Neural cell (in vitro differentiated cells): ENCODE measurements around the gene SLC25A3.

Experiments used
- EP300 ChIP-seq: fragments of 450-650 bp; conservative IDR thresholded peaks from 2 replicates; pipeline ENCODE4 v1.6.1; 2014; ENCODE audit warnings: antibody characterized with exemption, mild to moderate bottlenecking, moderate library complexity; ENCODE audit not compliant: poor library complexity, severe bottlenecking
- POLR2AphosphoS5 ChIP-seq: IDR thresholded peaks from 2 replicates; pipeline ENCODE4 v1.6.1; 2012
- TF ChIP-seq, protein P1 (sequence below): fragments of 450-650 bp; IDR thresholded peaks from 2 replicates; pipeline ENCODE4 v1.5.1; 2014; ENCODE audit warnings: antibody characterized with exemption, mild to moderate bottlenecking, moderate library complexity; ENCODE audit not compliant: poor library complexity, severe bottlenecking
- TF ChIP-seq, protein P2 (sequence below): IDR thresholded peaks from 2 replicates; pipeline ENCODE4 v1.6.1; 2012; ENCODE audit warnings: borderline replicate concordance

DNA sequence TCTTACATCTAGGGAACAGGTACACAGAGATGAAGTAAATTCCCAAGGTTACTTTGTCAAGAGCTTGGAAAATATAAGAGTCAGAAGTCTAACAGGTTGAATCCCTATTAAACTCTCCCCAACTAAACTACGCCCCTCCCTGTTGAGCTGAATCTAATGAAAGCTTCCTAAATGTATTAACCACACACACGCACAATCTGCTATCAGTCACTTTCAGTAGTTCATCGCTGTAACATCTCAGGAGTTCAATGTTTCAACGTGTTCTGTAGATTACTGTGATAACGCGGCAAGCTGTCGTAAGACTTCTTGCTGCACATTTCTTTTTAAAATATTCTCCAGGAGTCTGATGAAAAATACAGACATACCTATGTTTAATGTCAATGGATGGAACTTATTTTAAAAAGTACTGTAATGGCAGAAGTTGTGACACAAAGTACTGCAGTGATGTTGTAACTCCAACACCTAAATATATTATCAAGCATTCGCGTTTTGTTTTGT is 612 bp upstream of the SLC25A3 start:
- TF ChIP-seq, protein P1, sequence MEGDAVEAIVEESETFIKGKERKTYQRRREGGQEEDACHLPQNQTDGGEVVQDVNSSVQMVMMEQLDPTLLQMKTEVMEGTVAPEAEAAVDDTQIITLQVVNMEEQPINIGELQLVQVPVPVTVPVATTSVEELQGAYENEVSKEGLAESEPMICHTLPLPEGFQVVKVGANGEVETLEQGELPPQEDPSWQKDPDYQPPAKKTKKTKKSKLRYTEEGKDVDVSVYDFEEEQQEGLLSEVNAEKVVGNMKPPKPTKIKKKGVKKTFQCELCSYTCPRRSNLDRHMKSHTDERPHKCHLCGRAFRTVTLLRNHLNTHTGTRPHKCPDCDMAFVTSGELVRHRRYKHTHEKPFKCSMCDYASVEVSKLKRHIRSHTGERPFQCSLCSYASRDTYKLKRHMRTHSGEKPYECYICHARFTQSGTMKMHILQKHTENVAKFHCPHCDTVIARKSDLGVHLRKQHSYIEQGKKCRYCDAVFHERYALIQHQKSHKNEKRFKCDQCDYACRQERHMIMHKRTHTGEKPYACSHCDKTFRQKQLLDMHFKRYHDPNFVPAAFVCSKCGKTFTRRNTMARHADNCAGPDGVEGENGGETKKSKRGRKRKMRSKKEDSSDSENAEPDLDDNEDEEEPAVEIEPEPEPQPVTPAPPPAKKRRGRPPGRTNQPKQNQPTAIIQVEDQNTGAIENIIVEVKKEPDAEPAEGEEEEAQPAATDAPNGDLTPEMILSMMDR = no peak
- TF ChIP-seq, protein P2, sequence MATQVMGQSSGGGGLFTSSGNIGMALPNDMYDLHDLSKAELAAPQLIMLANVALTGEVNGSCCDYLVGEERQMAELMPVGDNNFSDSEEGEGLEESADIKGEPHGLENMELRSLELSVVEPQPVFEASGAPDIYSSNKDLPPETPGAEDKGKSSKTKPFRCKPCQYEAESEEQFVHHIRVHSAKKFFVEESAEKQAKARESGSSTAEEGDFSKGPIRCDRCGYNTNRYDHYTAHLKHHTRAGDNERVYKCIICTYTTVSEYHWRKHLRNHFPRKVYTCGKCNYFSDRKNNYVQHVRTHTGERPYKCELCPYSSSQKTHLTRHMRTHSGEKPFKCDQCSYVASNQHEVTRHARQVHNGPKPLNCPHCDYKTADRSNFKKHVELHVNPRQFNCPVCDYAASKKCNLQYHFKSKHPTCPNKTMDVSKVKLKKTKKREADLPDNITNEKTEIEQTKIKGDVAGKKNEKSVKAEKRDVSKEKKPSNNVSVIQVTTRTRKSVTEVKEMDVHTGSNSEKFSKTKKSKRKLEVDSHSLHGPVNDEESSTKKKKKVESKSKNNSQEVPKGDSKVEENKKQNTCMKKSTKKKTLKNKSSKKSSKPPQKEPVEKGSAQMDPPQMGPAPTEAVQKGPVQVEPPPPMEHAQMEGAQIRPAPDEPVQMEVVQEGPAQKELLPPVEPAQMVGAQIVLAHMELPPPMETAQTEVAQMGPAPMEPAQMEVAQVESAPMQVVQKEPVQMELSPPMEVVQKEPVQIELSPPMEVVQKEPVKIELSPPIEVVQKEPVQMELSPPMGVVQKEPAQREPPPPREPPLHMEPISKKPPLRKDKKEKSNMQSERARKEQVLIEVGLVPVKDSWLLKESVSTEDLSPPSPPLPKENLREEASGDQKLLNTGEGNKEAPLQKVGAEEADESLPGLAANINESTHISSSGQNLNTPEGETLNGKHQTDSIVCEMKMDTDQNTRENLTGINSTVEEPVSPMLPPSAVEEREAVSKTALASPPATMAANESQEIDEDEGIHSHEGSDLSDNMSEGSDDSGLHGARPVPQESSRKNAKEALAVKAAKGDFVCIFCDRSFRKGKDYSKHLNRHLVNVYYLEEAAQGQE = no peak
- TF ChIP-seq POLR2AphosphoS5 (no peak), EP300 (no peak)
